Measurements from ENCODE around the gene RBM33.
"Not testable (repeated sequence)": the region's sequence is repeated elsewhere in the genome, so short reads cannot be mapped to it uniquely, and the experiment has no call there.

RBM33 gene

GRCh38 chr7:155665079-155665956, 20.9 kb downstream of the RBM33 start:
- FAIRE-seq = no peak

- no peak for FAIRE-seq
These were observed 21.5 kb downstream of the RBM33 start for GRCh38 chr7:155665957-155666287.

GRCh38 chr7:155667241-155667829, 22.9 kb downstream of the RBM33 start:
- no peak for FAIRE-seq

GRCh38 chr7:155669717-155670505, 25.4 kb downstream of the RBM33 start:
- FAIRE-seq = no peak

- no peak for FAIRE-seq
These were observed 26.1 kb downstream of the RBM33 start for GRCh38 chr7:155670521-155670920.

GRCh38 chr7:155674556-155674955, 30.1 kb downstream of the RBM33 start:
- no peak for FAIRE-seq

- FAIRE-seq = no peak
These were observed 31.6 kb downstream of the RBM33 start for GRCh38 chr7:155676052-155676451.

- FAIRE-seq = no peak
These were observed 33.2 kb downstream of the RBM33 start for GRCh38 chr7:155677688-155678087.

GRCh38 chr7:155680124-155680523, 35.7 kb downstream of the RBM33 start:
- no peak for FAIRE-seq

GRCh38 chr7:155680864-155681263, 36.4 kb downstream of the RBM33 start:
- no peak for FAIRE-seq

- FAIRE-seq = no peak
These were observed 37.2 kb downstream of the RBM33 start for GRCh38 chr7:155681663-155682062.

GRCh38 chr7:155682484-155682883, 38.0 kb downstream of the RBM33 start:
- FAIRE-seq = no peak

- no peak for FAIRE-seq
These were observed 38.6 kb downstream of the RBM33 start for GRCh38 chr7:155683098-155683497.

GRCh38 chr7:155683714-155684113, 39.3 kb downstream of the RBM33 start:
- no peak for FAIRE-seq

- no peak for FAIRE-seq
These were observed 40.1 kb downstream of the RBM33 start for GRCh38 chr7:155684543-155684942.

- FAIRE-seq = no peak
These were observed 40.8 kb downstream of the RBM33 start for GRCh38 chr7:155685070-155685790.

- no peak for FAIRE-seq
These were observed 41.3 kb downstream of the RBM33 start for GRCh38 chr7:155685791-155686160.

- FAIRE-seq = not testable (repeated sequence)
These were observed 42.3 kb downstream of the RBM33 start for GRCh38 chr7:155686620-155687324.

- not testable (repeated sequence) for FAIRE-seq
These were observed 43.8 kb downstream of the RBM33 start for GRCh38 chr7:155688237-155688636.

- FAIRE-seq = not testable (repeated sequence)
These were observed 46.2 kb downstream of the RBM33 start for GRCh38 chr7:155690655-155691054.

GRCh38 chr7:155692317-155692716, 47.9 kb downstream of the RBM33 start:
- no peak for FAIRE-seq

- FAIRE-seq = no peak
These were observed 49.4 kb downstream of the RBM33 start for GRCh38 chr7:155693826-155694225.

Measured in islet of Langerhans (tissue), 1 donor.